HepG2 (cell line): ENCODE measurements around the gene LYSMD2. TPM values are rescaled to one million over a fixed set of nuclear protein-coding genes. Genes with fewer than 3 reads are reported as not detected.
A peak's percentile ranks its signal among the peaks of the same experiment; 100 is the strongest.

ENCODE experiments used
- ATAC-seq: fragments of 200-7000 bp; cut with Tn5 transposase; 3 replicates; pipeline ENCODE4 v1.9.1; 2020; ENCODE audit warnings: mild to moderate bottlenecking, moderate library complexity
- BruUV-seq: library from RNA; stranded (reverse); fragments of 400-500 nt; replicated peaks from 2 replicates; lab custom pipeline; 2021; lab: Mats Ljungman, UMichigan
- CTCF ChIA-PET: fragments of 300-600 bp; formaldehyde crosslinking; extraction: SDS; loops from one replicate; lab custom pipeline; 2021; ENCODE audit warnings: low total read pairs, inconsistent platforms, low intra/inter-chr PET ratio; lab: Yijun Ruan, JAX
- POLR2A ChIA-PET: fragments of 350-600 bp; sonication (Branson Sonifier 250); formaldehyde crosslinking; loops from one replicate; lab custom pipeline; 2020; ENCODE audit warnings: antibody characterized with exemption, inconsistent platforms; lab: Yijun Ruan, JAX
- DNase-seq: peaks from one replicate; pipeline ENCODE4 v3.0.0-alpha.2; 2015; ENCODE audit warnings: low spot score
- FAIRE-seq: peaks from 3 replicates; lab custom pipeline; 2011; peaks lifted over from hg19 to GRCh38; lab: Jason Lieb, UNC
- H2AFZ ChIP-seq: one replicate; pipeline ENCODE4 v1.6.1; 2011; ENCODE audit warnings: low read length, inconsistent platforms
- H3K27ac ChIP-seq: fragments of 300-600 bp; 3 replicates; pipeline ENCODE4 v1.8.0; 2011; ENCODE audit warnings: mixed run types, mild to moderate bottlenecking, mixed read lengths, low read length, inconsistent platforms; ENCODE audit not compliant: insufficient read depth; ENCODE audit errors: extremely low read length
- H3K27me3 ChIP-seq, 2 experiments: fragments of 200-600 bp in 1 of 2; 2 replicates in 1 of 2; 3 replicates in 1 of 2; pipeline versions ENCODE4 v1.6.0 to v1.8.0; 2011; ENCODE audit warnings: low read length in 2 of 2, mild to moderate bottlenecking in 2 of 2, moderate library complexity in 2 of 2, inconsistent platforms in 1 of 2; ENCODE audit not compliant: insufficient read depth in 2 of 2, control insufficient read depth in 1 of 2
- H3K36me3 ChIP-seq, 2 experiments: fragments of 200-600 bp in 1 of 2; replicated peaks in 1 of 2; 2 replicates in 1 of 2; 3 replicates in 1 of 2; pipeline versions ENCODE4 v1.5.1 to v1.8.0; 2011; ENCODE audit warnings: low read length in 2 of 2, inconsistent platforms in 1 of 2; ENCODE audit not compliant: insufficient read depth in 2 of 2, control insufficient read depth in 1 of 2
- H3K4me1 ChIP-seq: 2 replicates; pipeline ENCODE4 v1.5.1; 2012; ENCODE audit warnings: low read length, inconsistent platforms; ENCODE audit not compliant: insufficient read depth
- H3K4me2 ChIP-seq: 2 replicates; pipeline ENCODE4 v1.6.0; 2011; ENCODE audit warnings: low read depth, low read length, inconsistent platforms
- H3K4me3 ChIP-seq, 3 experiments: fragments of 200-600 bp in 1 of 3; sonication (generic), shearing (Covaris generic) in 1 of 3; replicated peaks in 1 of 3; 2 replicates each; pipeline ENCODE4 v1.5.1; 2011 to 2016; ENCODE audit warnings: low read length in 3 of 3, inconsistent platforms in 2 of 3, low read depth in 2 of 3, mild to moderate bottlenecking in 2 of 3, control low read depth in 1 of 3, mixed read lengths in 1 of 3; ENCODE audit not compliant: insufficient read depth in 1 of 3
- H3K79me2 ChIP-seq: one replicate; pipeline ENCODE4 v1.6.1; 2011; ENCODE audit warnings: low read length, inconsistent platforms; ENCODE audit not compliant: insufficient read depth
- H3K9ac ChIP-seq: 2 replicates; pipeline ENCODE4 v1.6.0; 2011; ENCODE audit warnings: mild to moderate bottlenecking, low read depth, low read length, inconsistent platforms; ENCODE audit not compliant: insufficient read depth
- H3K9me3 ChIP-seq: 2 replicates; pipeline ENCODE4 v1.5.1; 2012; ENCODE audit warnings: mild to moderate bottlenecking, low read length
- H4K20me1 ChIP-seq: 2 replicates; pipeline ENCODE4 v1.6.0; 2011; ENCODE audit warnings: inconsistent platforms, mild to moderate bottlenecking, low read length, moderate library complexity; ENCODE audit not compliant: insufficient read depth
- ATF1 ChIP-seq: IDR thresholded peaks from 2 replicates; pipeline ENCODE4 v1.6.1; 2016; ENCODE audit warnings: mild to moderate bottlenecking, control low read depth
- CEBPB ChIP-seq: IDR thresholded peaks from 2 replicates; pipeline ENCODE4 v1.6.1; 2011; ENCODE audit warnings: low read depth, low read length, improper control_type of control experiment, borderline replicate concordance
- DPF2 ChIP-seq: sonication (generic); formaldehyde crosslinking; IDR thresholded peaks from 2 replicates; pipeline ENCODE4 v1.4.0; 2020; ENCODE audit warnings: mild to moderate bottlenecking, low read depth, missing genetic modification reagents, borderline replicate concordance
- HNF1A ChIP-seq, 2 experiments: sonication (generic) in 1 of 2; formaldehyde crosslinking in 1 of 2; IDR thresholded peaks; 2 replicates each; pipeline versions ENCODE4 v1.4.0 to v1.6.1; 2016 to 2020; ENCODE audit warnings: borderline replicate concordance in 1 of 2, low read depth in 1 of 2, mild to moderate bottlenecking in 1 of 2, missing genetic modification reagents in 1 of 2
- MAFF ChIP-seq: IDR thresholded peaks from 2 replicates; pipeline ENCODE4 v1.6.1; 2011; ENCODE audit warnings: low read depth, low read length, improper control_type of control experiment
- MAFK ChIP-seq, 2 experiments: IDR thresholded peaks in 1 of 2; conservative IDR thresholded peaks in 1 of 2; 2 replicates each; pipeline ENCODE4 v1.6.1; 2011; ENCODE audit warnings: improper control_type of control experiment in 2 of 2, low read length in 2 of 2
- MAX ChIP-seq: IDR thresholded peaks from 2 replicates; pipeline ENCODE4 v1.6.1; 2012; ENCODE audit warnings: inconsistent platforms
- PATZ1 ChIP-seq: sonication (generic); formaldehyde crosslinking; IDR thresholded peaks from 2 replicates; pipeline ENCODE4 v1.4.0; 2020; ENCODE audit warnings: missing genetic modification reagents
- RXRB ChIP-seq: IDR thresholded peaks from 2 replicates; pipeline ENCODE4 v1.6.1; 2016; ENCODE audit warnings: borderline replicate concordance, missing genetic modification reagents, missing compliant biosample characterization
- ZFY ChIP-seq: sonication (generic); formaldehyde crosslinking; IDR thresholded peaks from 2 replicates; pipeline ENCODE4 v1.4.0; 2020; ENCODE audit warnings: missing genetic modification reagents
- ZNF614 ChIP-seq: IDR thresholded peaks from 2 replicates; pipeline ENCODE4 v1.6.1; 2018; ENCODE audit warnings: missing biosample characterization, missing genetic modification reagents, inconsistent platforms, borderline replicate concordance
- ZNF652 ChIP-seq: IDR thresholded peaks from 2 replicates; pipeline ENCODE4 v1.6.1; 2016; ENCODE audit warnings: low read depth, borderline replicate concordance
- WGBS: methylation state at CpG from one replicate; pipeline ENCODE4 v1.1.6; 2017; ENCODE audit warnings: low lambda C conversion rate; 5-methylcytosine and 5-hydroxymethylcytosine counted together
- in situ Hi-C: cut with HindIII; loops from 2 replicates; pipeline ENCODE4 v1.10.0; 2017; ENCODE audit warnings: low pct_unique_long_range_greater_than_20kb; ENCODE audit not compliant: extremely low pct_ligation_motif_present
- intact Hi-C: fragments of 100-400 bp; cut with micrococcal nuclease; formaldehyde crosslinking; loops from one replicate; pipeline ENCODE4 v1.10.0; 2022; ENCODE audit not compliant: unreplicated experiment
- polyA plus RNA-seq, 8 experiments: library from polyadenylated mRNA; depleted of rRNA in 3 of 8; stranded (reverse) in 7 of 8; unstranded in 1 of 8; fragments of >200 nt; fragmentation: Illumina TruSeq in 4 of 8; extraction: Trizol in 4 of 8; gene quantifications; 2 replicates each; pipeline versions ENCODE4 v1.2.1 to v1.2.3, GENCODE V29; 2011 to 2016; ENCODE audit warnings: low read depth in 4 of 8, missing spikeins in 1 of 8, mixed read lengths in 1 of 8; ENCODE audit not compliant: insufficient read depth in 1 of 8
- total RNA-seq, 5 experiments: library from RNA; depleted of rRNA; stranded (reverse); fragments of >200 nt; fragmentation: Illumina TruSeq; extraction: Trizol; gene quantifications; 2 replicates each; pipeline ENCODE4 v1.2.3, GENCODE V29; 2016; ENCODE audit warnings: low read depth in 1 of 5

The LYSMD2 gene
- total and polyA plus RNA-seq, 2 of the 13 experiments (the other 11 are each of a cell fraction or from before 2014, with no cell fraction given): 0.05 to 0.27 TPM

GRCh38 chr15:51720201-51720995 lies 17.1 kb downstream of the LYSMD2 start:
- POLR2A ChIA-PET: no interaction called here
- no peak for DNase-seq
- FAIRE-seq: peak; percentile 8
- CTCF ChIA-PET: no interaction called here
- no peaks in the 10 kb centered on the region for H3K36me3 ChIP-seq
- H3K79me2 ChIP-seq: no peaks in the 10 kb centered on the region
- 26% methylated on average over 8 of the region's 8 CpGs for WGBS
- no peaks in the 10 kb centered on the region for H4K20me1 ChIP-seq
- no peak overlapping the region for H3K4me3 ChIP-seq
- no peaks in the 10 kb centered on the region for H3K27me3 ChIP-seq
- ATAC-seq: peak; percentile 76
- no peak overlapping the region for H3K9ac ChIP-seq
- peak overlapping the region; percentile 32; the same call in 1 of the 2 replicates for H3K4me2 ChIP-seq
- no peak overlapping the region for H3K27ac ChIP-seq
- in situ Hi-C loops: no loop called here
- BruUV-seq: no TSS peak
- H2AFZ ChIP-seq: no peak overlapping the region
- peaks cover 16% of the 10 kb centered on the region for H3K4me1 ChIP-seq
- H3K9me3 ChIP-seq: no peaks in the 10 kb centered on the region
- intact Hi-C loops: no loop called here
- TF ChIP-seq RXRB (CRISPR knock-in tag) (peak; percentile 51; the same call in 1 of the 2 replicates), CEBPB (0 out of 2 replicates have a peak, but pooled peaks have one; percentile 3), HNF1A (IDR thresholded peaks at IDR 0.05; ENCODE audit: low read depth) (0 out of 2 replicates have a peak, but pooled peaks have one; percentile 28), HNF1A (CRISPR knock-in tag; IDR thresholded peaks at IDR 0.05; ENCODE audit: borderline replicate concordance) (no peak), MAX (no peak), MAFF (peak; percentile 78), DPF2 (CRISPR knock-in tag) (no peak), PATZ1 (CRISPR knock-in tag) (peak; percentile 46), MAFK (conservative IDR thresholded peaks at IDR 0.05 in 1 of 2, IDR thresholded peaks at IDR 0.05 in 1 of 2; ENCODE audit: low read length in 2 of 2) (peak; percentile 78 to 82), ZNF652 (CRISPR knock-in tag) (peak; percentile 74), ZFY (no peak), ZNF614 (CRISPR knock-in tag) (no peak), ATF1 (CRISPR knock-in tag) (no peak)
